22Rv1 (cell line): ENCODE measurements around the gene PNPLA6.

Source experiments
- H3K27ac ChIP-seq: fragments of 450-650 bp; 2 replicates; pipeline ENCODE4 v1.5.1; 2017
- CTCF ChIP-seq: fragments of 450-650 bp; IDR thresholded peaks from 2 replicates; pipeline ENCODE4 v1.5.1; 2017; ENCODE audit warnings: mild to moderate bottlenecking
- ZFX ChIP-seq: fragments of 450-650 bp; IDR thresholded peaks from 2 replicates; pipeline ENCODE4 v1.6.1; 2017; ENCODE audit warnings: antibody characterized with exemption, borderline replicate concordance

The PNPLA6 gene

DNA sequence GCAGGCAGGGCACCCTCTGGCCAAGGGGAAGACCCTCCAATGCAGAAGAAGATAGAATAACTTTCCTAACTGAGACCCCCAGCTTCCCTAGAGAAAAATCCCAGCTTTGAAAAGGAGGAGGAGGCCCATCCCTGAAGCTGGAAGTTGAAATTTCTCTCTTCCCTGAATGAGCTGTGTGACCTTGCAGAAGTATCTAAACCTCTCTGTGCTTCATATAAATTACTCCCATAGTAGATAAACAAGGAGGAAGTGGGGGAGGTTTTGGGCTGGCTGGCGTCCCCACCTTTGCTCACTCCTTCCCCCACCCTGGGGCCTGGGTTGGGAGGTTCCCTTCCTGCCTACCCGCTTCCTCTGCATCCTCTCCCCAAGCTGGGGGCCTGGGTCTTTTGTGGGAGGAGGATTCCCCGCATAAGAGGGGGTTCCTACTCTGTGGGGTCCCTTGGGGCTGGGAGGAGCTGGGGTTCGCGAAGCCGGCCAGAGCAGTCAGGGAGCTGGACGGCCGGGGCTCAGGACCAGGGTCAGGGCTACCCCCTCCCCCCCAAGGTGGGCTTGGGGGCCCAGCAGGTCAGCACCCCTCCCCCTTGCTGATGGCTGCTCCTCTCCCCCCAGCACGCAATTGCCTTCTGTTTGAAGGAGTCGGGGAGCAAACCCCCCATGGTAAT, 71.8 kb downstream of the PNPLA6 start:
- no peak overlapping the region for H3K27ac ChIP-seq

DNA sequence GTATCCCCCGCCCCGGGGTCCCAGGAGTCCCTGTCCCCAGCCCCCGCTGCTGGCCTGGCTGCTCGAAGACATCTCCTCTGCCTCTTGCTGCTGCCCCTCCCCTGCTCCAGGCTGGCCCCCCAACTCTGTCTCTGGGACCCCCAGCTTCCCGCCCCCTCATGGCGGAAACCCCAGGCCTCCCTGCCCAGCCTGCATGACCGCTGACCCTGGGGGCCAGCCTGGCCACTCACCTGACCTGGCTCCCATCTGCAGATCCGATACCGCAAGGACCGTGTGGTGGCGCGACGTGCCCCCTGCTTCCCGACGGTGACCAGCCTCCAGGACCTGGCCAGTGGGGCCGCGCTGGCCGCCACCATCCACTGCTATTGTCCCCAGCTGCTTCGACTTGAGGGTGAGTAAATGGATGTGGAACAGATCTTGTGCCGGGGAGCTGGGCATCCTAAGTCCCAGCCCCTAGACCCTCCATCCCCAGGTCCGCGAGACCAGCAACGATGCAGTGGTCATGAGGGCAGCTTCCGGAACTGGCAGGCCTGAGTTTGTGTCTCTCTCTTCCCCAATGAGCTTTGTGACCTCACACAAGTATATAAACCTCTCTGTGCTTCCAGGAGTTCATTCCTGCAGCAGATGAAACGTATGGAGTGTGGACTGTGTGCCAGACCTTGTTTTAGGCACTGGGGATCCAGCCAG, 72.5 kb downstream of the PNPLA6 start:
- TF ChIP-seq CTCF, result no peak
- TF ChIP-seq ZFX, result no peak

More for the DNA sequence above, 71.8 kb downstream of the PNPLA6 start:
- TF ChIP-seq CTCF (no peak), ZFX (no peak)

GRCh38 chr19:7610491-7611240, 75.1 kb downstream of the PNPLA6 start:
- TF ChIP-seq CTCF (no peak), ZFX (no peak)
- H3K27ac ChIP-seq, result no peak overlapping the region

More for the DNA sequence above, 72.5 kb downstream of the PNPLA6 start:
- H3K27ac ChIP-seq, result no peak overlapping the region
